ENCODE results near the gene CFAP61.

DNA sequence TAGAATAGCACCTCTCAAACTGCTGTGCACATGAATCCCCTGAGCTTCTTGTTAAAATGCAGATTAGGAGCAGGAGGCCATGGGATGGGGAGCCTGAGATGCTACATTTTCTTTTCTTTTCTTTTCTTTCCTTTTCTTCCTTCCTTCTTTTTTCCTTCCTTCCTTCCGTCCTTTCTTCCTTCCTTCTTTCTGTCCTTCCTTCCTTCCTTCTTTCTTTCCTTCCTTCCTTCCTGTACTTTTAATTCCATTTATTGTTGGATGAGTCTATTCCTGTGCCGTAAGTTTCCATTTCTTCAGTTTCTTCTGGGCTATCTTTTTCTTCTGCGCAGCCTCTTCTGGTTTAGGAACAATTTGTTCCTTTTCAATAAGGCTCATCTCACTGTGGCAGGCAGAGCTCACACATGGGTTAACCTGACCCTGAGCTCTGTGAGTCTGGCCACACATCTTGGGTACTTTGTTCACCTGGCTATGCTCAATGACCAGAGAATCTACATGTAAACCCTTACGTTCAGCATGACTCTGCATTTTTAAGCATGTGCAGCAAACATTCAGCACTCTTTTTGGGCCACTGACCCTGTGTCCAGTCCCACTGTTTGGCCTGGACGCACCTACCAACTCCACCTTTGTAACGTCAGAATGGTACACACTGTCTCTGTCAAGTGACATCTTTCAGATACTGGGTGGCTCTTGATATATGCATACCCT is 200.9 kb downstream of the CFAP61 start:
- TF ChIP-seq POLR2A (IDR thresholded peaks at IDR 0.05) = no peak
- TF ChIP-seq, protein P1, sequence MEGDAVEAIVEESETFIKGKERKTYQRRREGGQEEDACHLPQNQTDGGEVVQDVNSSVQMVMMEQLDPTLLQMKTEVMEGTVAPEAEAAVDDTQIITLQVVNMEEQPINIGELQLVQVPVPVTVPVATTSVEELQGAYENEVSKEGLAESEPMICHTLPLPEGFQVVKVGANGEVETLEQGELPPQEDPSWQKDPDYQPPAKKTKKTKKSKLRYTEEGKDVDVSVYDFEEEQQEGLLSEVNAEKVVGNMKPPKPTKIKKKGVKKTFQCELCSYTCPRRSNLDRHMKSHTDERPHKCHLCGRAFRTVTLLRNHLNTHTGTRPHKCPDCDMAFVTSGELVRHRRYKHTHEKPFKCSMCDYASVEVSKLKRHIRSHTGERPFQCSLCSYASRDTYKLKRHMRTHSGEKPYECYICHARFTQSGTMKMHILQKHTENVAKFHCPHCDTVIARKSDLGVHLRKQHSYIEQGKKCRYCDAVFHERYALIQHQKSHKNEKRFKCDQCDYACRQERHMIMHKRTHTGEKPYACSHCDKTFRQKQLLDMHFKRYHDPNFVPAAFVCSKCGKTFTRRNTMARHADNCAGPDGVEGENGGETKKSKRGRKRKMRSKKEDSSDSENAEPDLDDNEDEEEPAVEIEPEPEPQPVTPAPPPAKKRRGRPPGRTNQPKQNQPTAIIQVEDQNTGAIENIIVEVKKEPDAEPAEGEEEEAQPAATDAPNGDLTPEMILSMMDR (IDR thresholded peaks at IDR 0.05) = no peak

All from heart left ventricle (tissue), 13 donors.